HG02798 (cell line): ENCODE data around the gene FMO1.
A peak's percentile ranks its signal among the peaks of the same experiment; 100 is the strongest.
"Not testable (repeated sequence)": the region's sequence is repeated elsewhere in the genome, so short reads cannot be mapped to it uniquely, and the experiment has no call there.

ENCODE experiments used
- ATAC-seq: cut with Tn5 transposase; IDR thresholded peaks from one replicate; pipeline ENCODE4 v1.9.1; 2021; ENCODE audit warnings: mild to moderate bottlenecking; ENCODE audit not compliant: unreplicated experiment, poor library complexity

FMO1 gene, protein sequence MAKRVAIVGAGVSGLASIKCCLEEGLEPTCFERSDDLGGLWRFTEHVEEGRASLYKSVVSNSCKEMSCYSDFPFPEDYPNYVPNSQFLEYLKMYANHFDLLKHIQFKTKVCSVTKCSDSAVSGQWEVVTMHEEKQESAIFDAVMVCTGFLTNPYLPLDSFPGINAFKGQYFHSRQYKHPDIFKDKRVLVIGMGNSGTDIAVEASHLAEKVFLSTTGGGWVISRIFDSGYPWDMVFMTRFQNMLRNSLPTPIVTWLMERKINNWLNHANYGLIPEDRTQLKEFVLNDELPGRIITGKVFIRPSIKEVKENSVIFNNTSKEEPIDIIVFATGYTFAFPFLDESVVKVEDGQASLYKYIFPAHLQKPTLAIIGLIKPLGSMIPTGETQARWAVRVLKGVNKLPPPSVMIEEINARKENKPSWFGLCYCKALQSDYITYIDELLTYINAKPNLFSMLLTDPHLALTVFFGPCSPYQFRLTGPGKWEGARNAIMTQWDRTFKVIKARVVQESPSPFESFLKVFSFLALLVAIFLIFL

DNA sequence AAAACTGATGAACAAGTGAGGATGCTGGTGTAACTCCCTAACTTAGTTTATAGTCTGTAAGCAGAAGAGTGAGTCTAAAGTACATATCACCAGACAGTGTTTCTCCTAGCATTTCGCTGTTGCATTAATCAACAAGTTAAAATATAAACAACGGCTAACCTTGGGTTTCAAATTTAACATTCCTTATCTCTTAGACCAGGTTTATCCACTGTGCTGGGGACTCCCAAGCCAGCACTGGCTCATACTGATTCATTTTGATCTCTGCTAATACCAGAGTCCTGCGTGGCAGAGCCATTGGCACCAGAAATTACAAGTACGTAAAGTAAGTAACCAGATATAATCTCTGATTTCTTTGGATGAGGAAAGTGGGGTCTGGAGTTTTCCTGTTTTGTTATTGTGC, at the start of gene FMO1:
TSS of gene FMO1 (plus strand) at position 193 of the 400 bp plus-strand sequence. CDS start 9,594 bp downstream, outside the sequence.
- no peak for ATAC-seq

DNA sequence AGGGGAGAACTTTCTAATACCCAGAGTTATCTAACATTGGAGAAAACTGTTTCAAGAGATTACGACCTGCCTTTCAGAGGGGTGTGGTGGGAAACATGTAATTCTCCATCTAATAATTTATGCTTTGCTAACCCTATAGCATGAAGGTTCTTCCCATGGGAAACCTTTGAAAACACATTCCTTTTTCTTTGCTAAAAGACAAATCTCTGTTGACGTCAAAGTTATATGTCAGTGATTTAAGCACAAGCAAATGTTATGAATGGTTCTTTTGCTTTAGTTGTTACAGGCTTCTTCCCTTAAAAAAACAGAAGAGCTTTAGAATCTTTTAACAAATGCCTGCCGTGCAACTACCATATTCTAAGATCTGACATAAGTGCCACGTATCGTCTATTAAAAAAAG, 44.0 kb upstream of the FMO1 start:
- no peak for ATAC-seq

DNA sequence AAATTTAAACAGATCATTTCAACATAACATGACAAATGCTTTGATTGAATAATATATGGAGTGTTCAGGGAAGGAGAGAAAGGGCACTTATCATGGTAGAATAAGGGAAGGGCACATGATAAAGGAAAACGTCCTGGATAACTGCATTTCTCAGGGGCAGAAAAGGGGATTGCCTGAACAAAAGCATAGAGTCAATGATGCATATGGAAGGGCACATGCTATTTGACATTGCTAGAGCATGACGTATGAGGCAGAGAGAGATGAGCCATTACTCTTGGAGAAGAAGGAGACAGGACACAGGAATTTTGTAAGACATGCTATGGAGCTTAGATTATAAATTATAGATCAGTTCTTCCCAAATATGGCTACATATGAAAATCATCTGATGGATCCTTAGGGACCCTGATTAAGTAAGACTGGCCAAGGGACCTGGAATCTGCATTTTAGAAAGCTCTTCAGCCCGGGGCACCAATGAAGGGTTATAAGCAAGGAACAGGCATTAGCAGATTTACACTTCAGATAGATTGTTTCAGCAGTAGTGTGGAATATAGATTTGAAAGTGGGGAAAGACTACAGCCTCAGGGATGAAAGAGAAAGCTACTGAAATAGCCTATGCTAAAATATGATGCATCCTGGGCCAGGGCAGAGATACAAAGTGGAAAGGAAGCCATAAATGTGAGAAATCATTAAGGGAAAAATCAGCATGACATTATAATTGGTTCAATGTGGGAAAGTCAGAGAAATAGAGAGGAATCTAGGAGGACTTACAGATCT, 41.9 kb upstream of the FMO1 start:
- no peak for ATAC-seq

DNA sequence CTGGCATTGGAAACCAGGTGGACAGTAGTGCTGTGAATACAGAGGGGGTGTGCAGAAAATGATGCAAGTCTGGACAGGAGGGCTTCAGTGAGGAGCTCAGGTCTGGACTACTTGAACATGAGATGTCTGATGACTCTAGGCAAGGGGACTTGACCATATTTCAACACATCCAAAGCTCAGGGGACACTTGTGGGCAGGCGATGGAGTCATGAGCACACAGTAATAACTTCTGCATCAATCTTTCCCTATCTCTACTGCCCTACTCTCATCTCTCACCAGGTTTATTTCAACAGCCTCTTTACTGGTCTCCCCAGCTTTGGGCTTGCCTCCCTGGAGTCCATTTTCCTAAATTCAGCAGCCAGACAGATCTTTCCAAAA, 41.3 kb upstream of the FMO1 start:
- no peak for ATAC-seq

DNA sequence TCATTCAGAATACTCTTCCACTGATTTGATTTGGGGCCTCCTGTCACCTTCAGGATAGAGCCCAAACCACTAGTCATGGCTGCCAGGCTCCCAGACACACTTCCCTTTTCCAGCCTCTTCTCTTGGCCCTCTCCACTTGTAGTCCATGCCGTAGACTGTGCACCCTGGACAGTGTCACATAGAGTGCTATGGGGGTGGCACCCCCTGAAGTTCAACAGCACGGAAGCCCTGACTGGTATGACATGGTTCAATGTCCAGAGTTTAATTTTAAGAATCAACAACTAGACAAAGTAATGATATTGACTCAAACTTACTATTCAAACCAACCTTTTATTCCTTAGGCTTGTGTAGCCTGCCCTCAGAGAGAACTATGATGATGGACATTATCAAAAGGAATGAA, 40.9 kb upstream of the FMO1 start:
- no peak for ATAC-seq

DNA sequence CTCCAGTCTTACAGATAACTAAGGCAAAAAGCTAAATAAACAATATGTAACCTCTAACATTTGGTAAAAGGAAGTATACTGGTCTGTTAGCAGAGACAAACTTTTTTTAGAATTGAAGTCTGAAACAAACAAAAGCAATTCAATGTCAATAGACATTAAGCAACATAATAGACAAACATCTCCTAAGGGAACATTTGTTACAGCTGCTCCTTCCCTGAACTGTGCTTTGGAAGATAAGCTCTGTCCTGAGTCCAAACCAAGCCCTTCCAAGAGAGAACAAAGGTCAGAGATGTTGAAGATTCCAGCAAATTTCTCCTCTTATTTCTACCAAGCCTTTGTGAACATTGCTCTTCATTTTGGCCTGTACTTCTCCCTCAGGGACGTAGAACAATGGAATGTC, 37.9 kb upstream of the FMO1 start:
- no peak for ATAC-seq

DNA sequence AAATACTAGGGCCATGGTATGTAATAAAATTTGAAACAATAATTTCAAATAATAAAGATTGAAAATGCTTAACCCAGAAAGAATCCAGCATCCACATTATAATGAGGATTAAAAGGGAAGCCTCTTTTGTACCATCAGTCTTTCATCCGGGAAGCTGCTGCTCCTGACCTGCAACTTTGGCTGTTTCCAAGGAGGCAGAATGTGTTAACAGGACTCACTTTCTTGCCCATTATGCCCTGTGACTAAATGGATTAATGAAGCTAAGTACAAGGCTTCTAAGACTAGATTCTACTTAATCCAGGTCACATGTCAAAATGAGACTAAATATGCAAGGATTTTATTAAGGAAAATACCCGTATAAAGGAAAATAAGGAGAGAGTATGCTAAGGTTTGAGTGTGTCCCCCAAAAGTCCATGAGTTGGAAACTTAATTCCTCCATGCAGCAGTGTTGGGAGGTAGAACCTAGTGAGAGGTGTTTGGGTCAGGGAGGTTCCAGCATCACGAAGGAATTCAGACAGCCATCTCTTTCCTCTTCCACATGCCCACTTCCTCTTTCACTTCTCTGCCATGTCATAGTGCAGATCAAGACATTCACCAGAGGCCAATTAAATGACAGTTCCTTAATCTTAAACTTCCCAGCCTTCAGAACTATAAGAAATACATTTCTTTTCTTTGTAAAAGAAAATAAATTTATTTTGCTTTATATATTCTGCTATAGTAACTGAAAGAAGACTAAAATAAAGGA, 35.5 kb upstream of the FMO1 start:
- no peak for ATAC-seq

DNA sequence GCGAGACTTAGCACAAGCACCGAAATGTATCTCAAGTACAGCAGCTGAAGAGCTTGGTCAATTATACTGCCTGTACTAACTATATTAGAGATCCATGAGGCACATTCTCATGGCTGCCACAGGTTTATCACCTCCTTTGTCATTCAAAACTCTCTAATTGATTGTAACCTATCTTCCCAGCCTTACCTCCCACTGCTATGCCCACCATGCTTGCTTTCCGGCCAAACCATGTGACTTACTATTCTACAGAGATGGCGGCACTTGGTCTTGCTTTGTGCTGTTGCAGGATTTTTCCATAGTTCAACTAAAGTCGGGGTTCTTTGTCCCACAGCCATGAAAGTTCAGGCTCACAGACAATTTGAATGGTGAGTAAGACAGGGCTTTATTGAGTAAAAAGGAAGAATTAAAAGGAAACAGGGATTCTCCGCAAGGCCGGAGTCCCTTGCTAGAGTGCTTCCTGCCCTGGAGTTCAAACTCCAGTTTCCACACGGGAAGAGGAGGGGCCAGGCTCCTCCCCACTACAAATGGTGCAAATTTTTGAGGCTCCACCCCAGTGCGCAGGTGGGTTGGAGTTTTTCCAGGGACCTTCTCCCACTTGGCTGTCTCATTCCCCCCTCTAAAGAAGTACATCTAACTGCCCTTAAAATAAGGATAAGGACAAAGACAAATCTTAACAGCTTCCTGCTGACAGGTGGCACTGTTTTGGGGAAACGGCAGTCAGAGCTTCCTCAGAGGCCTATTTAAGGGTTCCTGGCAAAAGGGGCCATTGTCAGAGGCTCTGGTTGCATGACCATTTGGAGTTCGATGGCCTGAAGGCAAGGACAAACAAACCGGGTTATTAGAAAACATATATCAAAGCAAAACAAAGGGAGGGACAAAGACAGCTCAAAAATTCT, 34.5 kb upstream of the FMO1 start:
- ATAC-seq = no peak

DNA sequence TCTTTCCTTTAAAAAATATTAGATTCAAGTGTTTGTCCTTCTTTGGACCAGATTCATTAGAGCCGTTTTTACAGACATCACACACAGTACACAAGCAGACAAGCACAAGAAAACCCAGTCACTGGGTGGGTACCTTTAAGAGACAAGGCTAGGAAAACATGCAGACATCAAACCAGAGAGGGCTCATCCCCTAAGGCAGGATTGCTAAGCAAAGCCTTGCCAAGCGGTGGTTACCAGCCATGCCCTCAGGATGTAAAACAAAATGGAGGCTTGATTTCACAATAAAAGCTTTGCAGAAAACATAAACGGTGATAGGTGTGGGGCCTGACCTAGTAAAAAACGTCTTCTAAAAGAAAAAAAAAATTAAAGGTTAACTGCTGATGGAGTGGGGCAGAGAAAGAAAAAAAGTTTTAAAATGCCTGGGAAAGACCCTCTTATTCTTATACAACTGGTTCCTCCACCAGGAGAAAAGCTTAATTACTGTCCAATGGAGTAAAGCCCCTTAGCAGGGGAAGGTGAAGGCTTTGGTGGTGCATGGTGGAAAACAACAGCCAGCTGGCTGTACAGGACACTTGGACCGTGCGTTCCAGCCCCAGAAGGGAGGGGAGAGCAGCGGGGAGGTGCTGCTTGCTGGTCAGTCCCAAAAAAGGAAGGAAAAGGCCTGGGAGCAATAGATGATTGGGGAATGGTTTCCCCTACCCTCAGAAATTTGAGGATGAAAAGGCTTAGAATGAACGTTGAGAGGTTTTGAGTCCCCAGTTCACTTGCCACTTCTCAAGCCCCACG, 30.4 kb upstream of the FMO1 start:
- no peak for ATAC-seq

DNA sequence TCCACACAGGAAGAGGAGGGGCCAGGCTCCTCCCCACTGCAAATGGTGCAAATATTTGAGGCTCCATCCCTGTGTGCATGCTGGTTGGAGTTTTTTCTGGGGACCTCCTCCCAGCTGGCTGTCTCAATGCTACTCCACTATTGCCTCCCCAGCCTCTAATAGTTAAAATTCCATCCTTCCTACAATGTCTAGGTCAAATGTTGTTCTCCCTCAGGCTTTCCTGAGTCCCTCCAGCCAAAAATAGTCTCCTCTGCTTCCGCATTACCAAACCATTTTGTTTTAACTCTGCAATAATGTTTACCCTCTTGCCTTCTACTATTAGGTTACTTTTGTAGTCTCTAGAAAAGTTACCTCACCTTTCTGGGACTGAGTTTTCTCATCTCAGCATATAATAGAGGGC, 29.6 kb upstream of the FMO1 start:
- ATAC-seq = no peak

DNA sequence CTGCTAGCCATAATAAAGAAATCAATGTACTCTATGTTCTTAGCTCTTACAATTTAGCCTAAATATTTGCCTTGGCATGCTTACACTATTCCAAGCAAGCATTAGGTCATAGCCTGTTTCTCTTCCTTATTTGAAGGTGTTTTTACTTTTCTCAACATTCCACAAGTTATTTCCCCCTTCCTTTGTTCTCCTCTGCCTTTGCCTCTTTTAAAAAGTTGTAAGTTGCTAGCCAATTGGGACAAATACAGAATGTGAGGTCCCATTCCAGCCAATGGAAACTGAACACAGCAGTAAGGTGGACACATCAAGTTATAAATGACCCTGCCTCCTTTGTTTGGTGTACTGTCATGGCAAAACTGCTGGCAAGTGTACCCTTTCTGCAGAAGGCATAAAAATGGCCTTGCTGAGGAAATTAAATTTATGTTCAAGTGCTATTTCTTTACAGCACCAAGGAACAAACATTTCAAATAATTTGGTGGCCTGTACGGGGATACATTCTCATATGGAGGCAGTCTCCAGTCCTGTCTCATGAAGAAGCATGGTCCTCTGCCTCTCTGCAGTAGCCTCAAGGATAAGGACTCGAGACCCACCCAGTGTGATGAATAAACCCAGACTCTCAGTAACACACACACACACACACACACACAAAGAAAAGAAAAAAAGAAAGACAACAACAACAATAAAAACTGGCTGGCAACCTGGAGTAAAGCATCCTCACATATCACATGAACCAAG, 28.8 kb upstream of the FMO1 start:
- no peak for ATAC-seq

DNA sequence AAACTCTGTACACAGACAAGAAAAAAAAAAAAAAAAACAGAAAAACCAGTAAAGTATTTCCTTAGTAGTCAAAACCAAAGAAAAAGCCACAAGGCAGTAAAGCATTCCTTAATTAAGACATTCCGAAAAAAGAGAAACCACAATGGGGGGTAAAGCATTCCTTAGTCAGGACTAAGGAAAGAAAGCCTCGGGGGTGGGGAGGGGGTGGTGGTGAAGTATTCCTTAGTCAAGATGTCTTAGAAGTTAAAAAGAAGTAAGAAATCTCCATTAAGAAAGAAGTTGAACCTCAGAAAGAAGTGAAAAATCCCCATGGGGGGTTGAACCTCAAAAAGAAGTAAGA, 28.2 kb upstream of the FMO1 start:
- ATAC-seq = no peak

DNA sequence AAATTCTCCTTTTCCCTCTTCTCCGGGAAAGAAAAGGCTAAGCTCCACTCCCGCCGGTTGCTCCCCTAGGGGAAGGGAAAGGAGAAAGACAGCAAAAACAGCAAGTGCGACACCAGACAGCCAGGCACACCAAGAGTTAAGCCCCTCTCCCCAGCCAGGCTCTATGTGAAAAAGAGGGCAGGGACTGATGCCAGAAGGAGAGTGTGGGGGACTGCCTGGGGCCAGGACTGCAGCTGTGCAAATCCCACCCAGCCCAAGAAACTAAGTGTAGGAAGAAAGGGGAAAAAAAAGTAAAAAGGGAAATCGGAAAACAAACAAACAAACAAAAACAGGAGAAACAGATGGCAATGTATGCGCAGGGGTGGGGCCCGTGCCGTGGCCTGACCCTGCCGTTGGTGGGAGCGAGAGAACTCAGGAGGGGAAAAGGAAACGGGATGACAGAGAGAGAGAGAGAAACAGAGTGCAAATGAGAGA, 27.7 kb upstream of the FMO1 start:
- ATAC-seq = no peak

DNA sequence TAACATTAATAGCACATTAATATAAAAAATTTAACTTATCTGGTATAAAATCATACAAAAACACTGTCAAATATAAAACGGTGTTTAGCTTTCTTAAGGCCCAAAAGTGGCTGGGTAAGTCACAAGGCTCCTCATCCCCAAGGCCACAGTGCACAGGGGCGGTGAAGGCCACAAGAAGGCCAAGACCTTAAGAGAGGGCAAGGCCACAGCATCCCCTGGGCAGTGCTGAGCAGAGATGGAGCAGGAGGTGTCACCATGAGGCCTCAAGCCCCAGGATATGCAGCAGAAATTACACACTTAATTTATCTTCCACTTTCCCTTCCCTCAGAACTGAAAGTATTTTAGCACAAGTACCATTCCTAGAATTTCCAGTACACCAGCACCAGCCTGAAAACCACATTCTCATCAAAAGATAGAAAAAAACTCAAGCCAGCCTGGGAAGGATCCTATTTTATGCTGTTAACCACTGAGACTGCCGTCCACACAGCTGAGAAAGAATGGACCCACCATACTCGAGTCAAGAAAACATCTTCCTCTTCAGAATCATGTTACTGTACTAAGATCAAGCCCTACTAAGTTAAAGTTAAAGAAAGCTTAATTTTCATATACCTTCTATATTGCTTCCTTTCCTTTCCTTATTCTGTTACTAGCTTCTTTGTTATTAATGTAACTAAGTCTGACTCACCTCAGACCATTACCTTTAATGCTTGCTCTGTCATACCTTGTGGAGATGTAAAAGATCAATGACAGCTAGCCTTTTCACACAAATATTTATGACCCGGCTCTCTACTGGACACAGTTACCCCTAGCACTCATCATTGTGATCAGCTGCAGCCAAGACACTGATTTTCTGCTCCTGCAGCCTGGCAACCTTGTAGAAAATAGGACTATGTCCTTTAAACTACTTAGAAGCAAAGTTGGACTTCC, 26.4 kb upstream of the FMO1 start:
- no peak for ATAC-seq

DNA sequence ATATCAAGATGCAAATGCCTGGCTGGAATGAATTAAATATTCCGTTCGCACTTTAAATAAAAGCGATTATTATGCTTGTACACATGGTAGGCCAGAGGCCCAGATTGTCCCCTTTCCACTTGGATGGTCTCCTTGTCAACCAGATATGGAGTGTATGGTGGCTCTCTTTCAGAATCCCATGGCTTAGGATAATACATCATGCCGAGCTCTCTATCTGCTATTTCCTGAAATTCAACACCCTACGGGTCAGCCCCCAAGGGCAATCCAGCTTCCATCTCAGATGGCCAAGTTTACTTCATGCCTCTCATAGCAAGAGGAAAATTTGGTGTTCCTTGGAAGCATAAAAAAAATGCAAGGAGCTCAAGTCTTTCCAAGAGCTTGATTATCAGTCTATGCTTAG, 25.4 kb upstream of the FMO1 start:
- no peak for ATAC-seq

DNA sequence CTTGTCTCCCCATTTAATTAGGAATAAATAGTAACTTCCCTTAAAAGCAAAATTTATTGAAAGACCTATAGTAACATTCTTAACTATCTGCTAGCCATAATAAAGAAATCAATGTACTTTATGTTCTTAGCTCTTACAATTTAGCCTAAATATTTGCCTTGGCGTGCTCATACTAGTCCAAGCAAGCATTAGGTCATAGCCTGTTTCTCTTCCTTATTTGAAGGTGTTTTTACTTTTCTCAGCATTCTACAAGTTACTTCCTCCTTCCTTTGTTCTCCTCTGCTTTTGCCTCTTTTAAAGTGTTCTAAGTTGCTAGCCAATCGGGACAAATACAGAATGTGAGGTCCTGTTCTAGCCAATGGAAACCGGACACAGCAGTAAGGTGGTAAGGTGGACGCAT, 24.0 kb upstream of the FMO1 start:
- not testable (repeated sequence) for ATAC-seq

DNA sequence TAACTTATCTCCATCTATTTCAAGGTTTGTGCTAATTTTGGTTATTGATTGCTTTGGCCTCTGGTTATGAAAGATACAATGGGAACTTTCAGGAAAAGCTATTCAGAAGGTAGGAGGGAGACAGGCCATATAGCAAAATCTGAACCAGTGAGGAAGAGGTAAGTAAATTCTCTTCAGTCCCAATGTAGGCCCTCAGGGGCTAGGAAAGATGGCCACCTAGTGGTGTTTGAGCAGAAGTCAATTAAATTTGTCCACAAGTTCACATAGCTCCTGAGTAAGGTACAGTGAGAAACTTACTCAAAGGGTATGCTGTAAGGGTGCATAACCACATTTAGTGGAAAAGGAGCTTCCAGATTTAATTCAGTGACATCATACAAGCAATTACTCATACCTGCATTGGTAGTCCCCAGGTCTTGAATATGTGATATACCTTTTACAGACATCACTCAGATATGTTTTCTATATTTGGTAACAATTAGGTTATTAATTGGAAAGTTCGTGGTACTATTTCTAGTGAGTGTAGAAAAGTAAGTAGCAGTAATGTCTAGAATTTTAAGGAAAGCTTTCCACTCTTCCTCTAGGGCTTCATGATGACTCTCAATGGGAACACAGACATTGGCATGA, 21.4 kb upstream of the FMO1 start:
- peak; percentile 92 for ATAC-seq
